LNCaP clone FGC (cell line): ENCODE measurements around the gene WNT7B.

Source experiments
- DNase-seq: peaks from one replicate; pipeline ENCODE4 v3.0.0-alpha.2; 2011; ENCODE audit warnings: low read depth
- H3K4me3 ChIP-seq: 2 replicates; pipeline ENCODE4 v1.5.1; 2011; ENCODE audit warnings: mild to moderate bottlenecking, low read depth, low read length, control low read depth
- CTCF ChIP-seq: IDR thresholded peaks from 2 replicates; pipeline ENCODE4 v1.5.1; 2012; ENCODE audit warnings: mild to moderate bottlenecking; ENCODE audit not compliant: control insufficient read depth, insufficient read depth; ENCODE audit errors: extremely low read depth

The WNT7B gene

GRCh38 chr22:45984316-45984916 is 7.5 kb upstream of the WNT7B start:
- no peak for TF ChIP-seq CTCF
- no peak for DNase-seq
- H3K4me3 ChIP-seq: no peak overlapping the region

- H3K4me3 ChIP-seq: no peak overlapping the region
- no peak for DNase-seq
- no peak for TF ChIP-seq CTCF
Observed at GRCh38 chr22:45983797-45984196, 6.8 kb upstream of the WNT7B start.

- H3K4me3 ChIP-seq: no peak overlapping the region
- DNase-seq: no peak
- no peak for TF ChIP-seq CTCF
Observed at GRCh38 chr22:45980761-45981160, 3.8 kb upstream of the WNT7B start.

- DNase-seq: no peak
- TF ChIP-seq CTCF: no peak
- H3K4me3 ChIP-seq: no peak overlapping the region
Observed at GRCh38 chr22:45980268-45980570, 3.3 kb upstream of the WNT7B start.

GRCh38 chr22:45978275-45978713 is 1.3 kb upstream of the WNT7B start:
- no peak overlapping the region; the same call in 1 of the 2 replicates for H3K4me3 ChIP-seq
- no peak for DNase-seq
- no peak for TF ChIP-seq CTCF

GRCh38 chr22:45977551-45978274 is 751 bp upstream of the WNT7B start:
- H3K4me3 ChIP-seq: peak overlapping the region; percentile 63
- TF ChIP-seq CTCF: no peak
- no peak for DNase-seq
